NCI-H2227 treated with DMSO at 0.1 percent for 48 hours (cell line): ENCODE results near the gene SPTY2D1.

Experiments
- DNase-seq: peaks from one replicate; lab custom pipeline; 2025; lab: John Stamatoyannopoulos, UW

SPTY2D1 gene

DNA sequence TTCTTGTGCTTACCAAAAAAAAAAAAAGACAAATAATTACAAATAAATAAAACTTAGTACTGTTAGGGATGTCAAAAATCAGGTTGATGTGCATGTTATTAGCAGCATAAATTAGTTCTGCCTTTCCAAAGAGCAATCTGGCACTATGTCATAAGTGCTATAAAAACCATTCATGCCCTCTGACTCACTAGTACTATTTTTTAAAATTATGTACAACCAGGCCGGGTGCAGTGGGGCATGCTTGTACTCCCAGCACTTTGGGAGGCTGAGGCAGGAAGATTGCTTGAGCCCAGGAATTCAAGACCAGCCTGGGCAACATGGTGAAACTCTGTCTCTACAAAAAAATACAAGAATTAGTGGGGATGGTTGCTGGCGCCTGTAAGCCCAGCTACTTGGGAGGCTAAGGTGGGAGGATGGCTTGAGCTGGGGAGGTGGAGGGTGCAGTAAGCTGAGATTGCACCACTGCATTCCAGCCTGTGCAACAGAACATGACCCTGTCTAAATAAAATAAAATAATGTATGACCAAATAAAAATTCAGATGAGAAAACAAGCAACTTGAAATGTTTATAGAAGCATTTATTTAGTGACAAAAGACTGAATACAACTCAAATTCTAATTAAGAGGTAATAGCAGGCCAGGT lies 70.9 kb downstream of the SPTY2D1 start:
- no peak for DNase-seq
